Epithelial cell of esophagus (primary cell): ENCODE measurements around the gene WDCP.

Source experiments
- DNase-seq: peaks from one replicate; pipeline ENCODE4 v3.0.0; 2010; ENCODE audit warnings: low read depth
- H3K4me3 ChIP-seq: 2 replicates; pipeline ENCODE4 v1.5.1; 2011; ENCODE audit warnings: mild to moderate bottlenecking, low read length, control low read depth
- CTCF ChIP-seq: IDR thresholded peaks from 2 replicates; pipeline ENCODE4 v1.5.1; 2011; ENCODE audit warnings: low read depth, mild to moderate bottlenecking, low read length, control low read depth, inconsistent platforms; ENCODE audit not compliant: insufficient read depth; ENCODE audit errors: missing control alignments

Gene WDCP

GRCh38 chr2:24038786-24039499 is 8.2 kb downstream of the WDCP start:
- no peak for DNase-seq
- H3K4me3 ChIP-seq: no peak overlapping the region
- TF ChIP-seq CTCF: no peak

GRCh38 chr2:24026233-24026632 is 21.0 kb downstream of the WDCP start:
- no peak for DNase-seq
- H3K4me3 ChIP-seq: no peak overlapping the region
- no peak for TF ChIP-seq CTCF

GRCh38 chr2:24024996-24025663 is 22.1 kb downstream of the WDCP start:
- TF ChIP-seq CTCF: no peak
- no peak for DNase-seq
- no peak overlapping the region for H3K4me3 ChIP-seq

- no peak for TF ChIP-seq CTCF
- no peak for DNase-seq
- no peak overlapping the region for H3K4me3 ChIP-seq
Measured at GRCh38 chr2:24024018-24024417, 23.2 kb downstream of the WDCP start.

- H3K4me3 ChIP-seq: no peak overlapping the region
- no peak for TF ChIP-seq CTCF
- DNase-seq: no peak
Measured at GRCh38 chr2:24022975-24023575, 24.1 kb downstream of the WDCP start.

GRCh38 chr2:24022324-24022974 is 24.7 kb downstream of the WDCP start:
- no peak overlapping the region for H3K4me3 ChIP-seq
- DNase-seq: no peak
- TF ChIP-seq CTCF: no peak
